HG03460 (cell line): Measurements from ENCODE around the gene COX4I1.

Source experiments
- ATAC-seq: cut with Tn5 transposase; IDR thresholded peaks from one replicate; pipeline ENCODE4 v1.9.1; 2021; ENCODE audit not compliant: unreplicated experiment

Gene COX4I1

GRCh38 chr16:85854935-85855334, 55.4 kb downstream of the COX4I1 start:
- ATAC-seq: no peak

- no peak for ATAC-seq
Measured at GRCh38 chr16:85856079-85856478, 56.6 kb downstream of the COX4I1 start.

DNA sequence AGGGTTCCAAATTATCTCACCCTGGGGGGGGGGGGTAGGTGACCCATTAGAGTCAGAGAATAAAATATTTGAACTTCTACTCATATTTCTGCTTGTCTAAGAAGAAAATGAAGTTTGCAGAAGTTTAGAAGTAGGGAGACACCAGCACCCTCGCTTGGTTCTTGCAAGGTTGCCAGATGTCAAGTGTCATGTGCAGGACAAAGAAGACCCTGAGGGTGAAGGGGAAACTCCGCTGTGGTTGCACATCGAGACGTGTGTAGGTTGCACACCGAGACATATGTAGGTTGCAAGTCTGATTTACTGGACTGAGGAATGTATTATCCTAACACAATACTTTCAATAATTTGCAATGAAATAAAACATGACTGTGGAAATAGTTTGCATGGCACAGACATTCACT, 57.1 kb downstream of the COX4I1 start:
- no peak for ATAC-seq
